HG03571 (cell line): ENCODE measurements around the gene CDH4.
"Not testable (repeated sequence)": the region's sequence is repeated elsewhere in the genome, so short reads cannot be mapped to it uniquely, and the experiment has no call there.

Experiments used
- ATAC-seq: cut with Tn5 transposase; IDR thresholded peaks from one replicate; pipeline ENCODE4 v1.9.1; 2021; ENCODE audit not compliant: unreplicated experiment

Gene CDH4

DNA sequence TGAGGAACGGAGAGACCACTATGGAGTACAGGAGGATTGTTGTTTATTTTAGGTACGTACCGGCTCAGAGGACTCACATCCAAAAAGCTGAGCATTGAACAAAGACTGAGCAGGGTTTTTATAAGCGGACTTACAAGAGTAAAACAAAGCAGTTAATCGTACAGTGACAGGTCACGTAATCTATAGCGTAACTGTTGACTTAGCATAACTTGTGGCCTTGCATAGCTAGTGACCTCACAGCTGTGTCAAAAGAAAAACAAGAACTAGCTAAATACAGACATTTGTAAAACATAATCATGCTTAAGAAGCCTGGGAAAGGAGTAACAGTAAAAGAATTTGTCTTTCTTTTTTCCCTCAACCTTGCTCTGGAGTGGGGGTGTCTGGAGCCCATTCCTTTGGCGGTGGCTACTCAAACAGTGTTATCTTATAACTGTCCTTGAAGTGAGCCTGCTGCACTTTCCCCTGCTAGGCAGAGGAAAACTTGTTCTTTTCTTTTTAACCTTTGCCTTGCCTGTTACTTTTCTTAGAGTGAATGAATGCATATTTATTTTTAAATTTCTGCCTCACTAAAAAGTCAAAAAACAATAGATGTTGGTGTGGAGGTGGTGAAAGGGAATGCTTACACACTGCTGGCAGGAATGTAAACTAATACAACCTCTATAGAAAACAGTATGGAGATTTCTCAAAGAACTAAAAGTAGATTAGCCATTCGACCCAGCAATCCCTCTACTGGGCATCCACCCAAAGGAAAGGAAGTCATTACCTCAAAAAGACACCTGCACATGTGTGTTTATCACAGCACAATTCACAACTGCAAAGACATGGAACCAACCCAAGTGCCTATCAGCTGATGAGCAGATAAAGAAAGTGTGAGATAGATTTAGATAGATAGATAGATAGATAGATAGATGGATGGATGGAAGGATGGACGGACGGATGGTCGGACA is 704.6 kb downstream of the CDH4 start:
- no peak for ATAC-seq

DNA sequence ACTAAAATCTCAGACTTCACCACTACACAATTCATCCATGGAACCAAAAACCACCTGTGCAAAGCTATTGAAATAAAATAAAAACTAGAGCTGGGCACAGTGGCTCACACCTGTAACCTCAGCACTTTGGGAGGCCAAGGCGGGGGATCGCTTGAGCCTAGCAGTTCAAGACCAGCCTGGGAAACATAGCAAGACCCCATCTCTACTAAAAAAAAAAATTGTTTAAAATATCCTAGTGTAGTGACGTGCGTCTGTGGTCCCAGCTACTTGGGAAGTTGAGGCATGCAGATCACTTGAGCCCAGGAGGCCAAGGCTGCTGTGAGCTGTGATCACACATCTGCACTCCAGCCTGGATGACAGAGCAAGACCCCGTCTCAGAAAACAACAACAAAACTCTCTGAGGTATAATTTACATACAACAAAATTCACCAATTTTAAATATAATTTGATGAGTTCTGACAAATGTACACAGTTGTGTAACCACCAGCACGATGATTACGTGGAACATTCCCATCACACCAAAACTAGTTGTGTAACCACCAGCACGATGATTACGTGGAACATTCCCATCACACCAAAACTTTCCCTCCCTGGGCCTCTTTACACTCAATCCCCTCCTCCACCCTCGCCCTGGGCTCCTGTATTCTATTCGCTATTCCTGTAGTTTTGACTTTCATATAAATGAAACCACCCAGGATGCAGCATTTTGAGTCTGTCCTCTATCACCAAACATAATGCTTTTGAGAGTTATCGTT is 706.1 kb downstream of the CDH4 start:
- ATAC-seq, result no peak

DNA sequence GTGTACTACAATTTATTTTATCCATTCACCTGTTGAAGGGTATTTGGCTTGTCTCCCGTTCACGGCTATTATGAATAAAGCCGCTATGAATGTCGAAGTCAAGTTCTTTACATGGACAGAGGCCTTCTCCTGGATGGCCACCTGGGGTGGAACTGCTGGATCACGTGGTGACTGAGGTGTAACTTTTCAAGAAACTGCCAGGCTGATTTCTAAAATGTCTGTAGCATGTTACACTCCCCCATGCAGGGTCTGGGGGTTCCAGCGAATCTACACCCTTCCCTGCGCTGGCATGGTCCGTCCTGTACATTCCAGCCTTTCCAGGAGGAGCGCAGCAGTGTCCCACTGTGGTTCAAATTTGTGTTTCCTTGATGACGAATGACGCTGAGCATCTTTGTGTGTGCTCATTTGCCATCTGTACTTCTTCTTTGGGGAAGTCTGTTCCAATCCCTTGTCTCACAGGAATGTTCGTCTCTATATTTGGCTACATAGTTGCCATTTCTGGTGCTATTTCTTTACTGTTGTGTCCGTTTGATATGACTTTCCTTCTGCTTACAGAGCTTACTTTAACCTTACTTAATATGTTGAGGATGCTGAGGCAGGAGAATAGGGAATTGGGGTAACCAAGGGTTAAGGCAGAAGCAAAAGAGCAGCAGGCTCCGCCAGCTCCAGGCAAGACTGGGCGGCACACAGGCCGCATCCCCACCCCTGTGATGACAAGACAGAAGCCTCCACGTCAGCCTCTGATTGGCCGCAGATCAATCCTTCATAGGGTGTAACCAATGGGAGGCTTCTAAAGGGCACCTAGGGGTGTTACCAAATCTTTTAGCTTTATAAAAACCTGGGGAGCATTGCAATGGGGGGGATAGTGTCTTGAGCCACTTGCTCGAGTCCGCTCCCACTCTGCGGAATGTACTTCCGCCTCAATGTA is 707.0 kb downstream of the CDH4 start:
- ATAC-seq, result no peak

DNA sequence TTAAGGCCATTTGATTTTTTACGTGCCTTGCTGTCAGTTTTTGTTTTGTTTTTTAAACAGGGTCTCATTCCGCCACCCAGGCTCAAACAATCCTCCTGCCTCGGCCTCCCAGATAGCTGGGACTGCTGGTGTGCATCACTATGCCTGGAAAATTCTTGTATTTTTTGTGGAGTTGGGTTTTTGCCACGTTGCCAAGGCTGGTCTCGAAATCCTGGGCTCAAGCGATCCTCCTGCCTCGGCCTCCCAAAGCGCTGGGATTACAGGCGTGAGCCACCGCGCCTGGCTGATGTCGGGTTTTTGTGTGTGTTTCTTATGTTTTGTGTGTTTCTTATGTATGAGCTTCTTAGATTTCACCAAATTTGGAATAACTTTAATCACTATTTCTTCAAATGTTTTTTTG is 708.8 kb downstream of the CDH4 start:
- ATAC-seq, result no peak

DNA sequence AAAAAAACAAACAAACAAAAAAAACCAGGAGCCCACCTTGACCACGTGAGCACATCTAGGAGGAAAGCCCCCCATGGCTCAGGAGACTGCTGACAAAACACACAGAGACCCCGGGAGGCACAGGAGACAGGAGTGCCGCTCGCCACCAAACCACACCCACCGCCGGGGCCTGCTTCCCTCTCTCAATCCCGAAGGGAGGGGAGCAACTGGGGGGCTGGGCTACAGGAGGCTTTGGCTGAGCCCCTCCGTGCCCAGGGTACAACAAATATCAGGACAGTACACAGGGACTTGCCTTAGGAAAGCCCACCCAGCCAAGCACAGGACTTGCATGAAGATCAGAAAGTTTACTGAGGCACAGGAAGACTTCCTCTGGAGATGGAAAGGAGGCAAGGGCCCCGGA is 711.1 kb downstream of the CDH4 start:
- no peak for ATAC-seq

DNA sequence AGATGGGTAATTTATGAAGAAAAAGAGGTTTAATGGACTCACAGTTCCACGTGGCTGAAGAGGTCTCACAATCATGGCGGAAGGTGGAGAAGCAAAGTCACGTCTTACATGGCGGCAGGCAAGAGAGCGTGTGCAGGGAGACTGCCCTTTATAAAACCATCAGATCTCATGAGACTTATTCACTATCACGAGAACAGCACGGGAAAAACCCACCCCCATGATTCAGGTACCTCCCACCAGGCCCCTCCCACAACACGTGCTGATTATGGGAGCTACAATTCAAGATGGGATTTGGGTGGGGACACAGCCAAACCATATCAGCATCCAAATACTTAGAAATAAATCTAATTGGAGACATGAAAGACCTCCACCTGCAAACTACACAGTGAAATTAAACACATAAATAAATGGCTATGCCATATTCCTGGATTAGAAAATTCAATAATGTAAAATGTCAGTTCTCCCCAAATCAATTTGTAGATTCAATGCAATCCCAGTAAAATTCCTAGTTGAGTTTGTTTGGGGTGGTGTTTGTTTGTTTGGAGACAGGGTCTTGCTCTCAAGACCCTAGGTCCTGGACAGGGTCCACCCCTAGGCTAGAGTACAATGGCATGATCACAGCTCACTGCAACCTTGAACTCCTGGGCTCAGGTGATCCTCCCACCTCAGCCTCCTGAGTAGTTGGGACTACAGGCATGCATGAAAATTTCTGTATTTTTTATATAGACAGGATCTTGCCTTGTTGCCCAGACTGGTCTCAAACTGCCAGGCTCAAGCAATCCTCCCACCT is 712.0 kb downstream of the CDH4 start:
- no peak for ATAC-seq

DNA sequence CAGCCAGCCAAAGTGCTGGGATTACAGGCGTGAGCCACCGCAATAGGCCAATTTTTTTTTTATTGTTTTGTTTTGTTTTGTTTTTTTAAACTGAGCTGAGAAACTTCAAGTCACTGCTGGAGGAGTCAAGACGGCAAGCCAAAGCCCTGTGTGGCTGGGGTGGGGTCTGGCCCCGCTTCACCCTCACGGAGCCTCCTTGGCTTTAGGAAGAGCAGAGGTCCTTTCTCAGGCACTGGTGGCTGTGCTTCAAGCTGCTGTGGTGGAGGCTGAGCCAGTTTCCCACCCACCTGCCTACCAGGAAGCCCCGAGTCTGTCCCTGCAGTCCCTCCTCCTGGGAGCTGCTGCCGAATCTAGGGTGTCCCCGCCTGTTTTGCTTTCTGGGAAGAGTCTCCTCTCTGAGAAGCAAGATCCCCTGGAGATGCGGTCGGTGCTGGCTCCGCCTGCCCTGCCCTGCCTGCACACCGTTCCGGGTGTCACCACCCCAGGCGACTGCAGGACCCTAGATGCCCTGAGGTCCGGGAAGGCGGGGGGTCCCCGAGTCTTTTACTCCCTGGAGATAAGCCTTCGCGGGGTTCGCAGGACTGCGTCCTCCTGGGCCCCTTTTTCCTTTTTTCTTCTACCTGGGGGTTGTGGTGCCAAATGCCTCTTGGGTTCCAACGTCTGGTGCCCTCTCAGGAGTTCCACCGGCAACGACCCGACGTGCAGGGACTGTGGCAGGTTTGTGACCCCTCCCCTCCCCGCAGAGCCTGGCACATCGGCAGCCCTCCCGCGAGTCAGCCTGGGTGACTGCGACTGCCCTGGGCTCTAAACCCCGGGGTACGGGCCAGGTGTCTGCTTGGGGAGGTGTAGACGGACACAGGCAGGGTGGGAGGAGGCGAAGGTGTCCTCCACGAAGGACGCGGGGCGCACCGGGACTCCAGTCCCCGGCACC is 712.9 kb downstream of the CDH4 start:
- no peak for ATAC-seq

DNA sequence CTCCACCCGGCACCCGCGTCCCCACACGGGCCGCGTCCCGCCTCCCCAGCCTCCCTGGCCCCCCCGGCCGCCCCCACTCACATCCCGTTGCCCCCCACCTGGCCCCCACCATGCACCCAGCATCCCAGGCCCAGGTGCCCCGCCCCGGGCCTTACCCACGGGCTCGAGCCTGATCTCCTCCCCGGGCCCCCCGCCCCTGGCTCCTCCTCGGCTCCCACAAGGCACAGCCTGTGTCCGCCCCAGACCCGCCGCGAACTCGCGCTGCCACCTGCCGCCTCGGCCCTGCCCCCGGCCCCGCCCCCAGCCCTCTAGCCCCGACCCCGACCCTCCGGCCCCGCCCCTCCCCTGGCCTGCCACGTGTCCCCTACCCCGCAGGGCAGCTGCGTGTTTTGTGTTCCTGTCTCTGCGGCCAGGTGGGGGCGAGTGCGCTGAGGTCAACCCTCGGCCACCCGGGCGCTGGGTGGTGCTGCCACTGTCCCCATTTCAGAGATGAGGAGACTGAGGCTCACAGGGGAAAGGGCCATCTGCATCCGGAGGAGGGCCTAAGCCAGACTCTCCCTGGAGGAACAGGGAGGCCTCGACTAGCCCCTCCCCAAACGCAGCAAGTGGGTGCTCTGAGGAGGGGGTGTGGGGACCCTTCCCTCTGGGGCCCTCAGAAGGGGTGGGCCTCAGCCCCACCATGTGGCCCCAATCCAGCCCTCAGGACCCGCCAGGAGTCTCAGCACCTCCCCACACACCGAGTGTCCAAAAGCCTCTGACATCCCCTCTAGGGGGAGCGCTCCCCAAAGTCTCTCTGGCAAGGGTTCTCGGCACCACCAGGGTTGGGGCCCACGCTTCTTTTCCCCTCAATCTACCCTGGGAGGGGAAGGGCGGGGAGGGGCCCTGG is 713.8 kb downstream of the CDH4 start:
- no peak for ATAC-seq

DNA sequence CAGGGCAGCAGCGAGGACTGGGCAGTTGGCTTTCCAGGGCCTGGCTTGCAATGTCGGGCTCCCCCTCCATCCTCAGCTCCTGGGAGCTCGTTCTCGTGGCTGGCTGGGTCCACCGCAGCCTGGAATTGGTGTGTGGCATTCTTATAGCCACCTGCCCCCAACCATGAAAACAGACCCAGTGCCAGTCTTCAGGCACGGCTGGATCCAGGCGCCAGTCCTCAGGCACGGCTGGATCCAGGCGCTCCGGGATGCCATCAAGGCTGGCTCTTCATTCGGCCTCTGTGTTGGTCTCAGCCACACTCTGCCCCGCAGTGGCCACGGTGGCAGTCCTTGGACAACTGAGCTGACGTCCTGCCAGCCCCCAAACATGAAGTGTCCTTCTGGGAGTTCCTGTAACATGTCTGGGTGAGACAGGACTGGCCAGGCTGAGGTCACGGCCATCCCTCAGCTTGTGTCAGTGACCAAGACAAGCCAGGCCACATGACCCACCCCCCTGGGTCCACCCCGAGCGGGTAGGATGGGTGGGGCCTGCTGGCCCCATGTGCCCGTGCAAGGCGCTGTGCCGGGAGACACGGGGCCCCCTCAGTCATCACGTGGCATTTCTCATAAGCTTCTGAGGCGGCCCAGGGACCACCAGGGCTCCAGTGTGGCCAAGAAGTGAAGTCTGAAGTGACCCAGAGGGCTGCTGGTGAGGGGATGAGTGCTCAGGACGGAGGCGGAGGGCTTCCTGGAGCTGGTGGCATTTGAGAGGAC is 714.6 kb downstream of the CDH4 start:
- ATAC-seq, result no peak

DNA sequence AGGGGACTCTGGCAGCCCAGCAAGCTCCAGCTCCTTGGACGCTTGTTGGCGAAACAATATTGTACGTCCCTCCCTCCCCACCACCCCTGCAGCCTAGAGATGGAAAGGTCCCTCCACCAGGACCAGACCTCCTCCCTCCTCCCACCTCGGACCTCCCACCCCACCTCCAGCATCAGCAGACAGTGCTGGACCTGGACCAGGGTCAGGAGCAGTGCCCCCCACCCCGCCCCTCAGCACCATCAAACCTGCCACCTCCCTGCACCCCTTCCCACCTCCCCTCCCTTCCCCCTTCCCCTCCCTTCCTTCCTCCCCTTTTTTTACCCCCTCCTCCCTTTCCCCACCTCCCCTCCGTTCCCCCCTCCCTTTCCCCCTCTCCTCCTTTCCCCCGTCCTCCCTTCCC is 715.2 kb downstream of the CDH4 start:
- no peak for ATAC-seq

DNA sequence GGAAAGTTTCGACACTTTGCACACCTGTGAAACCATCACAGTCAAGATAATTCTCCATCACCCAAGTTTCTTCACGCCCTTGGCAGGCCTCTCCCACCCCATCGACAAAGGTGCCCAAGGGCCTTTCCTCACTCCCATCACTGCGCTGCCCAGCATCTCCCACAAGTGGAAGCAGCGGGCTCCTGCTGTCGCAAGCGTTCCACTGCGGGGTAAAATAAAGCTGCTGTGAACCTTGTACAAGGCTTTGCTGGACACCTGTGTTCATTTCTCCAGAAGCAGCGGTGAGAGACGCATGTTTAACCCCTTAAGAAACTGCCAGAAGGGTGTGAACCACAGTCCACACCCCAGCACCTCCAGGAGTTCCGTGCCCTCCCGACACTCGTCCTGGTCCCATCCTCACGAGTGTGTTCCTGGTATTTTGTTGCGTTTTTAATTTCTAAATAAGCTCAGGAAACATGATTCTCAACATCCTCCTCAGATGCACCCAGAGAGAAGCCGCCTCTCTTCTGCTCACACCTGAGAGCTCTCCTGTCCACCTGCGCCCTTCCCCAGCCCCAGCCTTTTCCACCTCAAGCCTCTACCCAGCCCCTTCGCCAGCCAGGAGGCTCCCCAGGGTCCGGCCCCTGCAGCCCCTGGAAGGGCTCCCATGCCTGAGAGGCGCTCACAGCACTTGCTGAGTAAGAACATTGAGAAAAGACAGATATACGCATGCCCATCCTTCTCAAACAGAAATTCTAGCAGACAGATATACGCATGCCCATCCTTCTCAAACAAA is 716.2 kb downstream of the CDH4 start:
- ATAC-seq, result no peak

DNA sequence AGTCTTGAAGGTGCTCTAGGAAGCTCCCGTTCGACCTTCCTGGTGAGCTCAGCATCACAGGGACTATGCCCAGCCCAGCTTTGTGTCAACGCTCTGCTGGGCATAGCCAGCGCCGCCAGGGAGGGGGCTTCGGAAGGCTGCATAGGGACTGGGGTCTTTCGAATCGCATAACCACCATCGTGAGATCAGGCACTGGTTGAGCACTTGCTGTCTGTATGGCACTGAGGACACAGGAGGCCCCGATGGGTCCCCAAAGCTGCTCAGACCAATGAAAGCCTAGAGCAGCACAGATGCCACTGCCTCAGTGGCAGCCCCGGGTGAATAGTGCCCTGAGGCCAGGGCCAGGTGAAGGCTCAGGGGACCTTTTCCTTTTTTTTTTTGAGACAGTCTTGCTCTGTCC is 716.9 kb downstream of the CDH4 start:
- no peak for ATAC-seq

DNA sequence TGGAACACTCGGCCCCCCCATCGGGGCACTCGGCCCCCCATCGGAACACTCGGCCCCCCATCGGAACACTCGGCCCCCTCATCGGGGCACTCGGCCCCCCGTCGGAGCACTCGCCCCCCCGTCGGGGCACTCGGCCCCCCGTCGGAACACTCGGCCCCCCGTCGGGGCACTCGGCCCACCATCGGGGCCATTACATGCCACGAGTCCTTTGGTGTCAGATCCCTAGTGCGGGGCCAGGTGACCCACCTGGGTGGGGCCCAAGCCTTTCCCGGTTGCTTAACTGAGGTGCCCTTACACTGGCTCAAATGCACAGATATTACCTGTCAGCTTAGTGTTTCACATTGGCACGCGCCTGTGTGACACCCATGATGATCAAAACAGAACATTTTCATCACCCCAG is 717.7 kb downstream of the CDH4 start:
- ATAC-seq, result no peak

DNA sequence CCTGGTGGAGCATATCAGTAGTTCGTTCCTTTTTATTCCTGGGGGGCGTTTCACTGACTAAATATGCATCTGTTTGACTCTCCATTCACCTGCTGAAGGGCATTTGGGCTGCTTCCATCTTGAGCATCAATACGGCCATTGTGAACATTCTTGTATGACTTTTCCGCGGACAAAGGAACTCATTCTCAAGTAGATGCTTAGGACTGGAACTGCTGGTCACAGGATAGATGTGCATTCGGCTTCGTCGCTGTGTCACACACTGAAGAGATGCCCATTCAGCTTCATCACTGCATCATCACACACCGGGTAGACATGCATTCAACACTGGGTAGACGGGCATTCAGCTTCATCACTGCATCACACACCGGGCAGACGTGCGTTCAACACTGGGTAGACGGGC is 718.3 kb downstream of the CDH4 start:
- ATAC-seq, result no peak

DNA sequence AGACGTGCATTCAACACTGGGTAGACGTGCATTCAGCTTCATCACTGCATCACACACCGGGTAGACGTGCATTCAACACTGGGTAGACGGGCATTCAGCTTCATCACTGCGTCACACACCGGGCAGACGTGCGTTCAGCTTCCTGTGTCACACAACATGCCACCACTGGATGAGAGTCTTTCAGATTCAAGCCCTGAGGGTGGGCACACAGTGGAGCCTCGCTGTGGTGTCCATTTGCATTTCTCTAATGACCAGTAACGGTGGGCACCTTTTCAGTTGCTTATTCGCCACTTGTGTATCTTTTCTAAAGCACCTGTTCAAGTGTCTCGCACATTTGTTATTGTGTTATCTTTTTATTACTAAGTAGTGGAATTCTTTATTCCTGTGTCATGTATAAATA is 719.5 kb downstream of the CDH4 start:
- not testable (repeated sequence) for ATAC-seq

DNA sequence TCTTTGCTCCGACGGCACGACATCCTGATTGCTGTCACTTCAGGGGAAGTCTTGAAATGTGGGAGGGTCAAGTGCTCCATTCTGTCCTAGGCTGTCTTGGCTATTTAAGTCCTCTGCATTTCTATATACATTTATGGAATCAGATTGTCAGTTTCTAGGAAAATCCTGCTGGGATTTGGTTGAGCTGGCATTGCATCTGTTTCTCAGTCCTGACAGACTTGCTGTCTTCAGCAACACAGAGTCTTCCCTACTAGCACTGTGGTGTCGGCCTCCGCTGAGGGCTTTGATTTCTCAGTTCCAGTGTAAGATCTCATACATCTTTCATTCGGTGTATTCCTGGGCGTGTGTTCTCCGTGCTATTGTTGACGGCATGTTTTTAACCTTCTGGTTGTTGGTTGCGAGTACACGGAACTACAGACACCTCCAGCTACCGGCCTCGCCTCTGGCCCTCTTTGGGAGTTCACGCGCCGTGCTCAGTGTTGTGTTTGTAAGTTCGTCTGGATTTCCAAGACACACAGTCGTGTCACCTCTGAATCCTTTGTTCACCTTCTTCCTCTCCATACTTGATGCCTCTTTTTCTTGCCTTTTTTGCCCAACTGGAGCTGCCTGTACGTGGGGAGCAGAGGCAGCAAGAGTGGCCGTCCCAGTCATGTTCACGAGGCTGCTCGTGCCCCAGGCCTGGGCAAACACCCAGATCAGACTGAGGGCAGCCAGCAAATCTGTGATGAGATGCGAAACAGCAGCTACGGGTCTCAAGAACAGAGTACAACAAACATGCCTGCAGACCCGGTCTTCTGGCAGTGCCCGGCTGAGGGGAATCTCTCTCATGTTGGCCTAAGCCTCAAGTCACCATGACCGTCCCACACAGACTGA is 720.8 kb downstream of the CDH4 start:
- ATAC-seq, result no peak
